Measurements from ENCODE around the gene COMTD1.

Gene COMTD1

GRCh38 chr10:75245354-75246250 lies 9.8 kb upstream of the COMTD1 start:
- no peak for DNase-seq (ENCODE audit: low spot score)

DNA sequence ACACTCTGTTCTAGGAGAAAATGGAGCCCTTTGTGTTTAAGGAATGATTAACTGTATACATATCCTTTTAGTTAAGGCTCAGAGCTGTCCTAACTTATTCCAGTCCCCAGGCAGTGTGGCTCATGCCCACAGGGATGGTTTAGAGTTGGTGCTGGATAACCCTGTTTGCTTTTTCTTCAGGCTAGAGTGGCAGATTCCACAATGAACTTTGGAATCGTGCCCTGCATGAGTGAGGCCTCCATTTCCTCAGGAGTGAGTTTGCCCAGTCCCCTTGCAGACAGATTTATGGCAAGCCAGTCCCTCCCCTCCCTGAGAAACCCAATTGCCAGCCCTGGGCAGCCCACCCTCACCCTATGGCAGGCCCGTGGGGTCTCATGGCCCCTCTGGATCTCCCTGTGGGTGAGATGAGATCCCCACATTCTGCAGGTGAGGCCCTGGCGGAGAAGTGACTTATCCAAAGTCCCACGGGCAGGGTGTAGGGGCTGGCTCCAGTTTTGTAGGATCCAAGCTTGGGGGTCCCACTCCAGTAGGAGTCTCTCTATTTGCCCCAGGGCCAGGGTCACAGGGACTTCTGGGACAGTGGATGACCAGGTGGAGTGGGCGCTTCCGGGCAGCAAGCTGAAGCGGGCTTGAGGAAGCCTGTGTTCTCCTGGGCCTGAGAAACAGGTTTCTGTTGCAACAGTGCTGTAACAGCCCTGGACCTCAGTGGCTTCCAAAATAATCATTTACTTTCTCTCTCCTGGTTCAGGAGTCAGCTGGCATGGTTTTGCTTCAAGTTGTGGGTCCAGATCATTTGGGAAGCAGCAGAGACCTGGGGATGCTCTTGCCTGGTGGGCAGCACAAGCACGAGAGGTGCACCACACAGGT lies 9.0 kb upstream of the COMTD1 start:
- DNase-seq (ENCODE audit: low spot score) = no peak

DNA sequence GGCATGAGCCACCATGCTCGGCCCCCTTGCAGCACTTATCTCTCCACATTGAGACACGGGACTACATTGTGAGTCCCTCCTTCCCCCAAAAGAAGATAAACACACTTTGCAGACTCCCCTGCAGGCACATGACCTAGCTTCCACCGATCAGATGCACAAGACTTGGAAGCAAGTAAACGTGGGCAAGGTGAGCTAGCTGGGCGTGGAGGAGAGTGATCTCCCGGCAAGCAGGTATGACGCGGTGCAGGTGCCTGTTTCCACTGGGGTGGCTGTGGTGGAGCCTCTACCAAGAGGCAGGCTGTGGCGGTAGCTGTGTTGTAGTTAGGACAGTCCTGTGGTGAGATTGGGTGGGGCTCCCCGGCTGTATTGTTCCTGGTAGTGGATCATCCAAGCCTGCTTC lies 7.7 kb upstream of the COMTD1 start:
- DNase-seq (ENCODE audit: low spot score) = no peak

- DNase-seq (ENCODE audit: low spot score) = no peak
These were observed 4.7 kb upstream of the COMTD1 start for GRCh38 chr10:75240329-75241076.

DNA sequence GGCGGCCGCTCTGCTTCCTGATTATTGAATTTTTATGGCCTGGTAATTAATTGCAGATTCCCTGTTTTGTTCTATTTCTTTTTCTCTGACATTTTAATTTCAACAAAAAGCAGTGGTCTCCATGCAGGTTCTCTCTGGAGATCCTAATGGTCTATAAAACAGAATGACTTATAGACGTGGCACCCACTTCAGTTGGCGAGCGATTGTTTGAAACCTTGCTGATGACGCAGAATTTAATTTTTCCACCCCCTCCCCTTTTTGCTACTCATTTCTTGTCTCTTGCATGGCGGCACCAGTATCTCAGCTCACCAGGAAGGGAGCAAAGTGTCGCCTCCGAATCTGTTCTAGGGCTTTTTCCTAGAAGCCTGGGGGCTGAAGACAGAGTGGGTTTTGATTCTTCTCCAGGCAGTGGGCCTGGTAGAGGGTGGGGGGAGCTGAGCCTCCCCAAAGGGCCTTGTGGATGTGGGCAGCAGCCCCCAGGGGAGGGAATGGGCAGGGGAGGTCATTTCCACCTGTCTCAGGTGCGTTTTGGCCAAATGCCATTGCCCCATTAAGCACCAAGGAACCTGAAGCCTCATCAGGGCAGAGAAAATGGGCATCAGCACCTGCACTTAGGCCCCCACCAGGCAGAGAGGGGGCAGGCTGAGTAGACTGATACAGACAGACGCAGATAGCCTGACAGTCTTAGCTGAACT lies 3.5 kb upstream of the COMTD1 start:
- DNase-seq (ENCODE audit: low spot score) = no peak

- no peak for DNase-seq (ENCODE audit: low spot score)
These were observed 2.7 kb upstream of the COMTD1 start for GRCh38 chr10:75238182-75239095.

DNA sequence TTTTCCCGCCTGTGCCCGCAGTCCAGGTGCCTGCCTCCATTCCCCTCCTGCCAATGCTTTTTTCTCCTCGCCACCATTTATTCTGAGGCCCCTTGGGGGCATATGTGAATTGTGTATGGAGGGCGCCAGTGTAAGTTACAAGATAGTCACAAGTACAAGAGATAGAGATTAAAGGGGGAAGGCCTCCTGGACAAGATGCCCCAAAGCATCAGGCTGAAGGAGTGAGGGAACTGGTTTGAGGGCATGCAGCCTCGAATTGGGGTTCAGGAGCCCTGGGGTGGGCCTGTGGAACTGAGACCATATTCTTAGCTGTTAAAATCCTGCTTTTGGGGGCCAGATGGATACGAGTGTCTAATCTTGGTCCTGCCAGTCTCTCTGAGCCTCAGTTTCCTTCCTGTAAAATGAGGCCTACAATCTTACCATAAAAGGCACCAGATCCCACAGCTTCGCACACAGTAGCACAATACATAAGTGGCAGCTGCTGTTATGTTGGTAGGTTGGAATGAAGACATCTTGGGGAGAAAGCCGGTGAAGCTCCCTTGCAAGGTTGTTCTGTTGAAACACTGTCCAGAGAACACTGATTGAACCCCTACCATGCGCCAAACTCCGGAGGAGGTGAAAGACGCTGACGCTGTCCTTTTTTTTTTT lies 545 bp upstream of the COMTD1 start:
- no peak for DNase-seq (ENCODE audit: low spot score)

DNA sequence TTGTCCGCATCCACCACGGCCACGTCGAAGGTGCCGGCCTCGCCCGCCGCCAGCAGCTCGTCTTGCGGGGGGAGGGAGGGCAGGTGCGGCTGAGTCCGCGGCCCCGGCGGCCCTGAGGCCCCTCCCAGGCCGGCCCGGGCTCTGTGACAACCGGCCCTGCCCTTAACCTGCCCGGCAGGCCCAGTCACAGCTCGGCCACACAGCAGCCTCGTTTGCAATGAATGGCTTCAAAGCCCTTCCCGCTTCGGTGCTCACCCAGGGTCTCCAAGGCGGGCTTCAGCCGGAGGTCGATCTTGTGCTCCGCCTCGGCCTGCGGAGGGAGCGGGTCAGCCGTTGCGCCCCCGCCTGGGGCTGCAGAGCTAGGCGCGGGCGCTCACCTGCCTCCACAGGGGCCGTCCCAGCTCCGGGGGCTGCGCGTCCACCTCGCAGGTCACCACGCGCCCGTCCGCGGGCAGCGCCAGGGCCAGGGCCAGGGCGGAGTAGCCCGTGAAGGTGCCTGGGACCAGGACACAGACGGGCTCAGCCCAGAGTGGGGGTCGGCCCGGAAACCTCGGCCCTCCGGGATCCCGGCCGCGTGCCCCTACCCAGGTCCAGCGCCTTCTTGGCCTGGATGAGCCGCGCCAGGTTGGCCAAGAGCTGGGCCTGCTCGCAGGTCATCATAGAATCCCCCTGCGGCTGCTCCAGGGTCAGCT lies 928 bp downstream of the COMTD1 start:
- DNase-seq (ENCODE audit: low spot score) = no peak

- peak; percentile 95 for DNase-seq (ENCODE audit: low spot score)
These were observed 1.6 kb downstream of the COMTD1 start for GRCh38 chr10:75234017-75234682.

- no peak for DNase-seq (ENCODE audit: low spot score)
These were observed 2.2 kb downstream of the COMTD1 start for GRCh38 chr10:75233444-75234016.

DNA sequence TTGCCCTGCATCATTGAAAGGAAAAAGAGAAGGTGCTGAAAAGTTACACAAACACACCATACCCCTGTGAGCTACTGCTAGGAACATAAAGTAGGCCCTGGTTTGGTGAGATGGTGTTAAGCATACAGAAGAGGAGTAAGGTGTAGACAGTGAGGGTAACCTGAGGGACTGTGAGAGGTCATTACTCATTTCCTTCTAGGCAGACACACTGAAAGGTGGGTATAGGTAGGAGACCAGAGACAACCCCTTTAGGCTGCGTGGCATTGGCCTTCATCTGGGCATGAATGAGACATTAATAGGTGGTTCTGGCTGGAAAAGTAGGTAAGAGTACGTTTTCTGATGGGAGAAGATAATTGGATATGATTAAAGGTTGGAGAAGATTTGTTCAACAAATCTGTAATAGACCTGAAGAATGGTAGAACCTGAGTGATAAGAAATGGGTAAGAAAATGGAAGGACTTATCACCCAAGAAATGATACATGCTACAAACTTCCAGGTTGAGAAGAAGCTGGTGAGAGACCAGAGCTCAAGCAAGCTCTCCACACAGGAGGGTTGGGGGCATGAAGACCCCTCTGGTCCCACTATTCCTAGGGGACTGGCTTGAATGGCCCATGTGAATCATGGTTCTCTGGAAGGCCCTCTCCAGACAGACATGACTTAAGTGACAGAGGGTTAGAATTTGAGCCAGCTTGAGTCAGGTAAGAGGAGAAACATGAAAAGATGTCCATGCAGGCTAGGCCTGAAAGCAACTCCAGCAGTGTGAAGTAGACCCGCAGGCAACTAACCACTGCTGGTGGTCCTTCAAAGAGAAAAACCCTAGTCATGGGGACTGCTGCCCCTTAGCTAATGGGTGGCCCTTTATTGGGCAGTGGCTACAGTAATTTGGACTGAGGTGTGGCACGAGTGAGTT lies 3.8 kb downstream of the COMTD1 start:
- no peak for DNase-seq (ENCODE audit: low spot score)

DNA sequence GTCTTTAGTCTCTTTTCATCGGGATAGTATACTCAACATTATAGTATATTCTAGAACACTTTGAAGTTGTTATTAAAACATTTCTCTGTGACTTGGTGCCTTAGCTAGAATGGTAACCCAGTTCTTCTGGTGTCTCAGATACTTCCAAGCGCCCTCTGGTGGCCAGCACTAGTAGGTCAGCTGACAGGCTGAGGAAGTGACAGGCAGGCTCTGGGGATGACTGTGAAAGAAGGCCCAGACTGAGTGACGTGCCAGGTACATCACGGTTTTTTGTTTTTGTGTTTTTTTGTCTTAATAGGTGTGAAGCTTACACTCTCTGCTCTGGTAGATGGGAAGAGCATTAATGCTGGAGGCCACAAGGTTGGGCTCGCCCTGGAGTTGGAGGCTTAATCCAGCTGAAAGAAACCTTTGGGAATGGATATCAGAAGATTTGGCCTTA lies 5.1 kb downstream of the COMTD1 start:
- DNase-seq (ENCODE audit: low spot score) = peak; percentile 80

DNA sequence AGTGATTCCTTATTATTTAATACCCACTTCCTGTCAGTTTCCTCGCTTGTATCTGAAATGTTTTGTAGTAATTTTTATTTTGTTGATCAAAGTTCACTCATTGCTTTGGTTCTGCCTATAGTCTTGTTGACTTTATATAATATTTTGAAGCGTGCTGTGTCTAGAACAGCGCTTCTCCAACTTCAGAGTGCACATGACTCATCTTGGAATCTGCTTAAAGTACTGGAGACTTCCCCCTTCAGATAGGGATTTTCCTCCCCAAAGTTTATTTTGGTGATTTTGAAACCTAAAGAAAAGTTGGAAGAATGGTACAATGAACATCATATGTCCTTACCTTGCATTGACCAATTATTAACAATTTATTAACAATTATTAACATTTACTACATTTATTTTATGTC lies 5.8 kb downstream of the COMTD1 start:
- DNase-seq (ENCODE audit: low spot score) = no peak

GRCh38 chr10:75228834-75229233 lies 6.9 kb downstream of the COMTD1 start:
- DNase-seq (ENCODE audit: low spot score) = no peak

DNA sequence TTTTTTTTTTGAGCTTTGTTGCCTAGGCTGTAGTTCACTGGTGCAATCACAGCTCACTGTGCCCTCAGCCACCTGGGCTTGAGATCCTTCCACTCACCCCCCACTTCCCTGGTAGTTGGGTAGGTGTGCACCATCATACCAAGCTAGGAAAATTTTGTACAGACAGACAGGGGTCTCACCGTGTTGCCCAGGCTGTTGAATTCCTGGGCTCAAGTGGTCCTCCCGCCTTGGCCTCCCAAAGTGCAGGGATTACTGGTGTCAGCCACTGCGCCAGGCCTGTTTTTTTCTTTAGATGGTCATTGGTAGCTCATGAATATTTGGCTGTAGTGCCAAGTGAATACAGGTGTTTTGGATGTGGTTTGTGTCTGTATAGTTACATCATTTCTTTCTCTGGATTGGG lies 7.5 kb downstream of the COMTD1 start:
- no peak for DNase-seq (ENCODE audit: low spot score)

GRCh38 chr10:75226656-75227055 lies 9.1 kb downstream of the COMTD1 start:
- DNase-seq (ENCODE audit: low spot score) = no peak

DNA sequence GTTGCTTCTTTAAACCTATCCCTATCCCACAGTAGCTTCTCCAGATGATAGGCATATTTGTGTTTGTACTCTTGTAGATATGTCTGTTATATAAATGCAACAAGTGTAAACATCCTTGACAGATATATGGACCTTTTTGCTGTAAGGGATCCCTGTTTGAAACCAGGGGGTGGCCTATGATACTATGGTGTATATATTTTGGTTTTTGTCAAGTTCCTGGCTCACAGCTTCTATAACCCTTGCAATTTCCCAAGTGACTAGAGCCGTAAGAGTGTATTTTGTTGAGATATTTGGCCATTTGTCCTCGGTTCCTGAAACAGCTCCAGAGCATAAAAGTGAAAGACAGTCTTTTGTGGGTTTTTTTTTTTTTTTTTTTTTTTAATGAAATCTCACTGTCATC lies 9.7 kb downstream of the COMTD1 start:
- no peak for DNase-seq (ENCODE audit: low spot score)

Measured in AG08396 (cell line).